HG03342 (cell line): ENCODE data around the gene C12orf75.
"Not testable (repeated sequence)": the region's sequence is repeated elsewhere in the genome, so short reads cannot be mapped to it uniquely, and the experiment has no call there.

ENCODE experiments used
- ATAC-seq: cut with Tn5 transposase; IDR thresholded peaks from one replicate; pipeline ENCODE4 v1.9.1; 2021; ENCODE audit warnings: mild to moderate bottlenecking, moderate library complexity; ENCODE audit not compliant: unreplicated experiment

C12orf75 gene

DNA sequence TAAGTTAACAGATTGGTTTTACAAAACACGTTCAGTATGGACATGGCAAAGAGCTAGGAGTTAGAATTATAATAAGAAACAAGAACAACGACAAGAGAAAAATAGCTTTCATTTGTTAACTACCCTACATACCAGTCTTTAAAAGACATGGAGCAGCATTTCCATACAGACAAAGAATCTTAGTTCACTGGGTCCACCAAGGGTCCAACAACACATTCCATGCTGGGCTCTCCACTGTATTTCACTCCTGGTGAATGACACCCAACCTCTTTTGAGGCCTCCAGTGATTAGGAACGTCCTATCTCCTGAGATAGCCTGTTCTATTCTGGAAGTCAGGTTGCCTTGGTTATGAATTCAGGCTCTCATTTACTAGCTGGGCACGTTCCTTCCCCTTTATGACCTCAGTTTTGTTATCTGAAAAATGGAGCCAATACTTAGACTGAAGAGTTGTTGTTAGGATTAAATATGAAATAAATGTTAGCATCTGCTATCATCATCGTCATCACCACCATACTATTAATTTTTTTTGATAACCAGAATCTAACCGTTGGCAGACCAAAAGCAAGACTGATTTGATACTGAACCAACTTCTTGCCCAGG is 37.7 kb downstream of the C12orf75 start:
- no peak for ATAC-seq

- no peak for ATAC-seq
These were observed 38.5 kb downstream of the C12orf75 start for GRCh38 chr12:105369014-105369413.

DNA sequence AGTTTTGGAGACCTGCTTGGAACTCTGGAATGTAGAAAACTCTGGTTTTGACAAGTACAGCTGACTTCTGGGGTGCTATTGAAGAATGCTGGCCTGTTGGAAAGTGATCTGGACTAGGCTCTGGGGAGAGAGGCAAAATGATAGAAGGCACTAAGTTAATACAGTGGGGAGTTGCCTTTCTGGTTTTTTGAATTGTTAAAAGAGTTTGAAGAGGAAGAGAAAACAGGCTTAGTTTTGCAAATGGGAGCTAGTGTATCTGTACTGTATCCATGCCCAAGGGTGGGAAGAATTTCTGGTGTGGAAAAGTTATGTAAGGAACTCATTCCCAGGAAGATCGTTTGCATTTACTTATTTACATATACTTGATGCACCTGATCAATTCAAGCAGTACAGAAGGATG is 43.8 kb downstream of the C12orf75 start:
- ATAC-seq: no peak

- no peak for ATAC-seq
These were observed 46.6 kb downstream of the C12orf75 start for GRCh38 chr12:105377077-105377476.

DNA sequence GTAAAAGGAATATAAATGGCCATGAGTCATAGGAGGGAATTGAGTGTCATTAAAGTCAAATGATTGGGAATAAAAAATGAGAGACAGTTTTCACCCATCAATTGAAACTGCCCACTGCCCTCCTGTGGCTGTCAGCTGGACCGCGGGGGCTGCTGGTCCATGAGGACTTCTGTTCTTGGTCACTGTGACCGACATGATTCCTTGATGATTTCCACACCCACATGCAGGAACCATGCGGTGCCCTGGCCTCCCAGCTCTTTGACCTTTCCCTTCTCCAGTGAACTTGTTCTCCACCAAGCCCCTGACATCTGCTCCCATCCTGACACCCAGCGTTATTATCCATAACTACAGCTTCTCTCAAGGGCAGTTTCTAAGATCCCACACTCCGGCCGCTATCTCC is 48.4 kb downstream of the C12orf75 start:
- no peak for ATAC-seq

GRCh38 chr12:105382771-105383622 is 52.5 kb downstream of the C12orf75 start:
- no peak for ATAC-seq

GRCh38 chr12:105384220-105384619 is 53.7 kb downstream of the C12orf75 start:
- ATAC-seq: no peak

DNA sequence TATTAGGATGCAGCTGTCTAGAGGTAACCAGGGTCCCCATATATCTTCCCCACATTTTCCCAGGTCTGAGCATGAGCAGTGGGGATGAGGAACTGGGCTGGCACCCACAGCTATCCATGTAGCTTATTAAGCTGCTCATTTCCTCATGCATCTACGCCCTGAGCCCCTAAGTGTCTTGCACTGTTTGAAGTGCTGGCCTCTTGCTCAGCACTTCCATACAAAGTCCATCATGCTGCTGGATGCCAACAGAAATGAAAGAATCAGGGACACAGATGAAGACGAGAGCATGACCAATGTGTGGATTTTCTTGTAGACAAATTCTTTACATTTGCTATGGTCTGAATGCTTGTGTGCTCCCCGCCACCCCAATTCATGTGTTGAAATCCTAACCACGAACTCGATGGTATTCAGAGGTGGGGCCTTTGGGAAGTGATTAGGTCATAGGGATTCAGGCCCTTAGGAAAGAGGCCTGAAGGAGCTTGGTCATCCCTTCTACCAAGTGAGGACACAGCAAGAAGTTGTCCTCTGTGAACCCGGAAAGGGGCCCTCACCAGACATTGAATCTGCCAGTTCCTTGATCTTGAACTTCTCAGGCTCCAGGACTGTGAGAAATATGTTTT is 54.5 kb downstream of the C12orf75 start:
- no peak for ATAC-seq

DNA sequence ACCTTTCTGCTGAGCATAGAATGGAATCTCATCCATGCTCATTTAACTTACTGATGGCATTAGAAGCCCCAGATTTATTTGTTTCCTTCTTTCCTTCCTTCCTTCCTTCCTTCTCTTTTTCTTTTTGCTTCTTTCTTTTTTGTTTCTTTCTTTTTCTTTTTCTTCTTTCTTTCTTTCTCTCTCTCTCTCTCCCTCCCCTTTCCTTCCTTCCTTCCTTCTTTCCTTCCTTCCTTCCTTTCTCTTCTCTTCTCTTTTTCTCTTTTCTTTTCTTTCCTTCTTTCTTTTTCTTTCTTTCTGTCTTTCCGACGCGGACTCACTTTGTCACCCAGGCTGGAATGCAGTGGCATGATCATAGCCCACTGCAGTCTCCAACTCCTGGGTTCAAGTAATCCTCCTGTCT is 55.9 kb downstream of the C12orf75 start:
- no peak for ATAC-seq

DNA sequence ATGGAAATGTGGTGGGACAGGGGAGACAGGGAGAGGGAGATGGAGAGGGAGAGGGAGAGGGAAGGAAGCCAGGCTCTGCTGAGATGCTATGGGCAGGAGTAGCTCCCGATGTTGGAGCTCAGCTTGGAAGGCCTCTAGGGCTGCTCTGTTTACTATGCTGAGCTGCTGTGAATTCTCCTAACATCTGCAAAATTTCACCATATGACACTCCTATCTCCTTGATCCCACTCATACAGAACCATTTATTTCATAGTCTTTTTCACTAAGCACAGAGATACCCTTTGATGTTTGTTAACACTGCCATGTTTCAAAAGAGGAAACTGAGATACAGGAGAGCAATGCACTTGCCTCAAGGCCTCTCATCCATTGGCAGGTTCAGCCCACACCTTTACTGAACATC is 60.7 kb downstream of the C12orf75 start:
- ATAC-seq: no peak

- ATAC-seq: no peak
These were observed 63.1 kb downstream of the C12orf75 start for GRCh38 chr12:105393587-105393986.

DNA sequence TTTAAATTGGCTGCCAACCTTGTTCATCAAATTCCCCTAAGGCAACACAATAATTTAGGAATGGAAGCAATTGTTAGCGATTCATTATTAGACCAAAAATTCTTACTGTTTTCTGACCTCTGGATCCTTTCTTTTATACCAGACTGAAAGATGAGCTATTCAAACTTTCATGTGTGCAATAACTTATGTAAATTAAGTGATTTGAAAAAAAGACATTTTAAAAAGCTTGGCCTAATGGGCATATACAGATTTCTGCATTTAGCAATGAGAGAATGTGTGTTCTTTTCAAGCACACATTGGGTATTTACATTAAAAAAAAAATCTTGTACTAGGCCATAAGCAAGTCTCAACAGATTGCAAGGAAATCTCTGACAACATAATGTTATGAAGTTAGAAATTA is 65.5 kb downstream of the C12orf75 start:
- ATAC-seq: no peak

- ATAC-seq: no peak
These were observed 66.5 kb downstream of the C12orf75 start for GRCh38 chr12:105396983-105397382.

GRCh38 chr12:105398930-105399329 is 68.4 kb downstream of the C12orf75 start:
- ATAC-seq: no peak

GRCh38 chr12:105399428-105400081 is 69.1 kb downstream of the C12orf75 start:
- no peak for ATAC-seq

DNA sequence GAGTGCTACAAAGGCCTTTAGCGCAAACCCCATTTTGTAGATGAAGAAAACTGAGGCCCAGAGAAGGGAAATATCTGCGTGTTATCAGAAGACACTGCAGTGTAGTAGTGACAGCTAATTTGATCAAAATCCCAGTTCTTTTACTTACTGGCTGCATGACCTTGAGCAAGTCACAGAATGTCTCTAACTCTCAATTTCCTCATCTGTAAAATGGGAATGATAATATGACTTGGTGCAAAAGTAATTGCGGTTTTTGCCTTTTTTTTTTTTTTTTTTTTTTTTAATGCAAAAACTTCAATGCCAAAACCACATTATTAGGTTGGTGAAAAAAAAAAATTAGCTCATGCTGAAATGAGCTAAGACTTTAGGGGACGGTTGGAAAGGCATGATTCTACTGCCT is 69.7 kb downstream of the C12orf75 start:
- no peak for ATAC-seq

DNA sequence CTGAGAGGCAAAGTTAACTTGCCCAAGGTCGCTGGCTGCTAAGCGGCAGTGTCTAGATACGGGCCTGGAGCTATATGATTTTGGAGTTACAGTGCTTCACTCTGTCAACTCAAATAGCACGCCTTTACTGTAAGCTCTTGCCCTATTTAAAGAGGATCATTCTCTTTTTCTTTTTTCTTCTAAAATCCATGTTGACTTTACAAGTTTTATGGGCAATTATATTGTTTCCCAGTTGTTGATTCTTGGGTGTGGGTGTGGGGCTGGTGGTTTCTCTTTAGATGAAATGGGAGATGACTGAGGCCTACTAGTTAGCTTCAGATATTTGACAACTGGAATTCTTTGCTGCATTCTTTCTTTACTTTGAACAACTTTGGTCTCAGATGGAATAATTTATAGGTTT is 70.7 kb downstream of the C12orf75 start:
- ATAC-seq: no peak

DNA sequence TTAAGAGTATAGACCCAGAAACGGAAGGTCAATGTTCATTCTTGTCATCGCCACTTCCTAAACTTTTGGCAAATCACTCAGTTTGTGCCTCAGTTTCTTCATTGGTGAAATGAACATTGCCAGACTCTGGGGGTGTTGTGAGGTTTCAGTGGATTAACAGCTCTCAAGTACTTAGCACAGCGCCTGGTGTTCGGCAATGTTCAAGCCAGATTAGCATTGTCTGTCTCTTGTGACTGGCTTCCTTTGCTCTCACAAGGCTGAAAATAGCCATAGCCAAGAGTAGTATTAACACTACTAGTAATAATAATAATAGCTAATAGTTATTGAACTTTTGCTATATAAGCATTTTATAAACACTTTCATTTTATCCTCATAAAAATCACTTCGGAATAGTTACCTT is 71.9 kb downstream of the C12orf75 start:
- ATAC-seq: no peak

GRCh38 chr12:105403095-105403494 is 72.6 kb downstream of the C12orf75 start:
- no peak for ATAC-seq

- ATAC-seq: not testable (repeated sequence)
These were observed 73.6 kb downstream of the C12orf75 start for GRCh38 chr12:105404134-105404533.

DNA sequence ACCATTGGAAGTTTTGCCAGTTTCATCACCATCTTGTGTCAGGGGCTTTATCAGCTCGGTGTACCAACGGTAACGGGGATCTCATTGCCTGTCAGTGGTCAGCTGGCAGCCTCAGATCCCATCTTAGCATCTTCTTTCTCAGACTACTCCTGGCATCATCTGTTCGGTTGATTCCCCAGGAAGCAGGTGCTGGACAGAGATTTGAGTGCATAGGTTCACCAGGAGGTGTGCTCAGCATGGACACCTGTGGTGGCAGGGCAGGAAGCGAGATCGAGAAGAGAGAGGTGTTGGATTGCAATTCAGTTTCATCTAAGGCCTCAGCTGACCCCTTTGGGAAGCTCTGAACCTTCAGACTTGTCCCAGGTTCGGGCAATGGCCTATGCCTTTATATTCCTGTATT is 76.0 kb downstream of the C12orf75 start:
- no peak for ATAC-seq

DNA sequence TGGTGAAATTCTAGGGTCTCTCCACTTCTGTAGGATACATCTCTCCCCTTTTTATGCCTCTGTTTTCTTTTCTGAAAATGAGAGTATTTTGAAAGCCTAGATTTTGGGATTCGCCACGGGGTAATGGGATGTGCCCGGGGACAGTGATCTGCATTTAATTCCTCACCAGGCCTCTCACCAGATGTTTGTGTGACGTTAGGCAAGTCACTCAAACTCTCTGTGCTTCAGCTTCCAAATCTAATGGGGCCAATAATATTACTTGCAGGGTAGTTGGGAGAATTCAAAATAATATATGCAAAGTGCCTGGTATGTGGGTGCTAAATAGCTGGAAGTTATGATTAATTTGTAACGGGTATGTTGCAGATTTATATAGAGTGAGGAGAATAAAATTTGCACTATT is 78.8 kb downstream of the C12orf75 start:
- no peak for ATAC-seq
